Ascending aorta (tissue), 2 donors: Measurements from ENCODE around the gene ZFAND6. TPM values are rescaled to one million over a fixed set of nuclear protein-coding genes. Genes with fewer than 3 reads are reported as not detected.

Source experiments
- DNase-seq, 2 donors: peaks; one replicate each; pipeline ENCODE4 v3.0.0-alpha.2; 2019; ENCODE audit warnings: low spot score in 2 of 2
- H3K27ac ChIP-seq, 2 donors: fragments of 200-600 bp; sonication (generic); one replicate each; pipeline ENCODE4 v1.5.1; 2016 to 2017; ENCODE audit warnings: mild to moderate bottlenecking in 1 of 2
- H3K27me3 ChIP-seq: fragments of 200-600 bp; sonication (generic); one replicate; pipeline ENCODE4 v1.5.1; 2017
- H3K36me3 ChIP-seq, 2 donors: fragments of 200-600 bp; sonication (generic); one replicate each; pipeline ENCODE4 v1.5.1; 2016
- H3K4me1 ChIP-seq, 2 donors: fragments of 200-600 bp; sonication (generic); one replicate each; pipeline ENCODE4 v1.5.1; 2016 to 2017; ENCODE audit warnings: mild to moderate bottlenecking in 1 of 2
- H3K4me3 ChIP-seq, 2 donors: fragments of 200-600 bp; sonication (generic); one replicate each; pipeline ENCODE4 v1.5.1; 2016 to 2017; ENCODE audit warnings: mild to moderate bottlenecking in 1 of 2
- H3K9me3 ChIP-seq, 2 donors: fragments of 200-600 bp; sonication (generic); one replicate each; pipeline ENCODE4 v1.5.1; 2016
- CTCF ChIP-seq, 3 experiments: fragments of 200-600 bp in 2 of 3; fragments of 450-650 bp in 1 of 3; sonication (generic) in 2 of 3; IDR thresholded peaks; one replicate each; pipeline ENCODE4 v1.5.1; 2016 to 2019; ENCODE audit warnings: antibody characterized with exemption in 3 of 3, mild to moderate bottlenecking in 1 of 3, moderate library complexity in 1 of 3
- intact Hi-C: fragments of 100-400 bp; cut with DNase I; formaldehyde crosslinking; loops from one replicate; pipeline ENCODE4 v1.15.1; 2023
- total RNA-seq: library from RNA; depleted of rRNA; stranded (reverse); fragments of >200 nt; gene quantifications from one replicate; pipeline ENCODE4 v1.1.0, GENCODE V29; 2016

ZFAND6 gene
- total RNA-seq, 1 donor from 2014 or later: 49.6 TPM

GRCh38 chr15:80151576-80151975 lies 92.1 kb downstream of the ZFAND6 start:
- intact Hi-C loops: loop anchor here (5.0 to 10.0 kb wide), 2 partner anchors 254 to 853 kb away; partner anchors contain the start of genes MTHFS and TLNRD1
- Histone ChIP-seq H3K9me3 (no peaks in the 10 kb centered on the region), H3K27me3 (no peaks in the 10 kb centered on the region), H3K4me3 (peak overlapping the region in 1 of 2 donors; percentile 84), H3K27ac (peak overlapping the region; percentile 73 to 83), H3K36me3 (no peaks in the 10 kb centered on the region), H3K4me1 (peaks cover 4 to 13% of the 10 kb centered on the region in 2 donors)
- TF ChIP-seq CTCF (IDR thresholded peaks at IDR 0.05): no peak
- DNase-seq: no peak

- intact Hi-C loops: loop anchor here (1.0 to 10.0 kb wide), 6 partner anchors 21 to 852 kb away; partner anchors contain the start of genes MTHFS, TLNRD1 and ZFAND6
- Histone ChIP-seq H3K4me1 (peaks cover 4 to 15% of the 10 kb centered on the region in 2 donors), H3K27me3 (no peaks in the 10 kb centered on the region), H3K36me3 (no peaks in the 10 kb centered on the region), H3K9me3 (no peaks in the 10 kb centered on the region), H3K27ac (peak overlapping the region; percentile 83 to 85), H3K4me3 (peak overlapping the region; percentile 71 to 84)
- peak; percentile 97 to 98 for DNase-seq
- no peak for TF ChIP-seq CTCF (IDR thresholded peaks at IDR 0.05)
These were observed 92.9 kb downstream of the ZFAND6 start for GRCh38 chr15:80152180-80152895.

GRCh38 chr15:80152896-80153876 lies 93.7 kb downstream of the ZFAND6 start, which contains the start of gene FAH:
FAH (plus strand) TSS chr15:80152999; CDS start chr15:80153055, 56 bp downstream.
- no peaks in the 10 kb centered on the region for H3K9me3 ChIP-seq
- peak within 1 kb of the TSS; percentile 71 to 84 for H3K4me3 ChIP-seq
- intact Hi-C loops: loop anchor here (1.0 to 10.0 kb wide), 6 partner anchors 20 to 852 kb away; partner anchors contain the start of genes MTHFS, TLNRD1 and ZFAND6
- no peak for DNase-seq
- no peak for TF ChIP-seq CTCF (IDR thresholded peaks at IDR 0.05)
- H3K4me1 ChIP-seq: peaks cover 4 to 15% of the 10 kb centered on the region in 2 donors
- H3K36me3 ChIP-seq: peaks cover 2 to 3% of the 10 kb centered on the region in 2 donors
- H3K27me3 ChIP-seq: no peaks in the 10 kb centered on the region
- peak within 1 kb of the TSS; percentile 83 to 85 for H3K27ac ChIP-seq

- H3K27me3 ChIP-seq: no peaks in the 10 kb centered on the region
- H3K4me1 ChIP-seq: peaks cover 4 to 15% of the 10 kb centered on the region in 2 donors
- H3K27ac ChIP-seq: peak overlapping the region; percentile 83 to 85
- DNase-seq: no peak
- peaks cover 8 to 10% of the 10 kb centered on the region in 2 donors for H3K36me3 ChIP-seq
- no peaks in the 10 kb centered on the region for H3K9me3 ChIP-seq
- no peak for TF ChIP-seq CTCF (IDR thresholded peaks at IDR 0.05)
- intact Hi-C loops: loop anchor here (2.0 to 10.0 kb wide), 3 partner anchors 229 to 851 kb away; partner anchors contain the start of genes MTHFS and TLNRD1
- H3K4me3 ChIP-seq: peak overlapping the region; percentile 71 to 84
These were observed 94.4 kb downstream of the ZFAND6 start for GRCh38 chr15:80153900-80154299.

- Histone ChIP-seq H3K36me3 (peaks cover 8 to 13% of the 10 kb centered on the region in 2 donors), H3K4me3 (no peak overlapping the region), H3K4me1 (peaks cover 4 to 15% of the 10 kb centered on the region in 2 donors), H3K27me3 (no peaks in the 10 kb centered on the region), H3K27ac (no peak overlapping the region), H3K9me3 (no peaks in the 10 kb centered on the region)
- DNase-seq: no peak
- intact Hi-C loops: loop anchor here (5.0 to 10.0 kb wide), 2 partner anchors 257 to 850 kb away; partner anchors contain the start of genes MTHFS and TLNRD1
- no peak for TF ChIP-seq CTCF (IDR thresholded peaks at IDR 0.05)
These were observed 94.9 kb downstream of the ZFAND6 start for GRCh38 chr15:80154336-80154735.
